B cell (primary cell): ENCODE results near the gene ZNF688.

Source experiments
- EZH2 ChIP-seq: IDR thresholded peaks from 2 replicates; pipeline ENCODE4 v1.6.1; 2012; ENCODE audit warnings: borderline replicate concordance, low read depth, mild to moderate bottlenecking, moderate library complexity, low read length; ENCODE audit not compliant: insufficient read depth, poor library complexity, severe bottlenecking
- TF ChIP-seq, protein P1 (sequence below): fragments of 200-600 bp; IDR thresholded peaks from one replicate; pipeline ENCODE4 v1.8.0; 2022; ENCODE audit warnings: antibody characterized with exemption, mild to moderate bottlenecking

DNA sequence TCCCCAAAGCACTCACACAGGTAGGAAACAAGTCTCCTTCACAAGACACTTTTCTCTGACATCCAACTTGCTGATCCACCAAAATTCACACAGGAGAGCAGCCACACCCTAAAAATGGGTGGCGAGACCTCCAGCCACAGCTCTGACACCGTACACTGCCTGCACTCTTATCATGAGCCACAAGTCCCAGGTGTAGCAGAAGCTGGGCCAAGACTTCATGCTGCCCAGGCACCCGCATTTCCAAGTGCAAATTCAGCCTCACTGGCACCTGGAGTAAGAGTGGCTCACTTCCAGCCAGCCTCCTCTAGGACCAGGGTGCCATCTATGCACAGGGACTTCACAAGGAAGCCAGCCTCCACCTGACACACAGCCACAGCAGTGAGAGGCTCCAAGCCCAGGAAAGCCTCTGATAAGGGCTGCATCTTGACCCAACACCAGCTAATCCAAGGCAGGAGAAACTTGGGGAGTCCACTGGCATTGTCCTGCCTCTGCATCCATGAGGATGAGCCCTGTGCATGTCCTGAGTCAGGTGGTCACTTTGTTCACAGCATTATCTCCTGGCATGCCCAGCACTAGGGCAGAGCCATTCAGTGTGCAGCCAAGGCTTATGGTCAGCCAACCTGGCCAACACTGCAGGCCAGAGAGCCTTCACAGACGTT is 42.6 kb downstream of the ZNF688 start:
- TF ChIP-seq, protein P1, sequence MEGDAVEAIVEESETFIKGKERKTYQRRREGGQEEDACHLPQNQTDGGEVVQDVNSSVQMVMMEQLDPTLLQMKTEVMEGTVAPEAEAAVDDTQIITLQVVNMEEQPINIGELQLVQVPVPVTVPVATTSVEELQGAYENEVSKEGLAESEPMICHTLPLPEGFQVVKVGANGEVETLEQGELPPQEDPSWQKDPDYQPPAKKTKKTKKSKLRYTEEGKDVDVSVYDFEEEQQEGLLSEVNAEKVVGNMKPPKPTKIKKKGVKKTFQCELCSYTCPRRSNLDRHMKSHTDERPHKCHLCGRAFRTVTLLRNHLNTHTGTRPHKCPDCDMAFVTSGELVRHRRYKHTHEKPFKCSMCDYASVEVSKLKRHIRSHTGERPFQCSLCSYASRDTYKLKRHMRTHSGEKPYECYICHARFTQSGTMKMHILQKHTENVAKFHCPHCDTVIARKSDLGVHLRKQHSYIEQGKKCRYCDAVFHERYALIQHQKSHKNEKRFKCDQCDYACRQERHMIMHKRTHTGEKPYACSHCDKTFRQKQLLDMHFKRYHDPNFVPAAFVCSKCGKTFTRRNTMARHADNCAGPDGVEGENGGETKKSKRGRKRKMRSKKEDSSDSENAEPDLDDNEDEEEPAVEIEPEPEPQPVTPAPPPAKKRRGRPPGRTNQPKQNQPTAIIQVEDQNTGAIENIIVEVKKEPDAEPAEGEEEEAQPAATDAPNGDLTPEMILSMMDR, result no peak
- no peak for TF ChIP-seq EZH2
